Fibroblast of lung (primary cell): ENCODE measurements around the gene CHD2. TPM values are rescaled to one million over a fixed set of nuclear protein-coding genes. Genes with fewer than 3 reads are reported as not detected.

Experiments
- DNase-seq, 2 donors: peaks; one replicate each; pipeline versions ENCODE4 v3.0.0 to v3.0.0-alpha.2; 2010; ENCODE audit warnings: low read depth in 2 of 2
- H2AFZ ChIP-seq: 2 replicates; pipeline ENCODE4 v1.5.1; 2012; ENCODE audit warnings: low read length, control low read depth, inconsistent platforms
- H3K27ac ChIP-seq: 2 replicates; pipeline ENCODE4 v1.5.1; 2011; ENCODE audit warnings: low read length, control low read depth; ENCODE audit not compliant: insufficient read depth
- H3K27me3 ChIP-seq: 2 replicates; pipeline ENCODE4 v1.5.1; 2011; ENCODE audit warnings: mild to moderate bottlenecking, low read length; ENCODE audit not compliant: control insufficient read depth, insufficient read depth
- H3K36me3 ChIP-seq: 2 replicates; pipeline ENCODE4 v1.5.1; 2011; ENCODE audit warnings: low read length; ENCODE audit not compliant: control insufficient read depth, insufficient read depth
- H3K4me1 ChIP-seq: 2 replicates; pipeline ENCODE4 v1.5.1; 2011; ENCODE audit warnings: low read length; ENCODE audit not compliant: control insufficient read depth, insufficient read depth; ENCODE audit errors: extremely low read depth
- H3K4me2 ChIP-seq: 2 replicates; pipeline ENCODE4 v1.5.1; 2011; ENCODE audit warnings: low read length, control low read depth; ENCODE audit not compliant: insufficient read depth; ENCODE audit errors: extremely low read depth
- H3K4me3 ChIP-seq, 4 experiments: fragments of 200-600 bp in 1 of 4; sonication (generic) in 1 of 4; replicated peaks in 1 of 4; 2 replicates each; pipeline ENCODE4 v1.5.1; 2011 to 2016; ENCODE audit warnings: low read length in 4 of 4, low read depth in 3 of 4, mild to moderate bottlenecking in 3 of 4, control low read depth in 2 of 4, inconsistent platforms in 1 of 4, mixed read lengths in 1 of 4; ENCODE audit not compliant: insufficient read depth in 1 of 4; ENCODE audit errors: control extremely low read depth in 1 of 4
- H3K79me2 ChIP-seq: 2 replicates; pipeline ENCODE4 v1.5.1; 2012; ENCODE audit warnings: mild to moderate bottlenecking, low read length, inconsistent platforms; ENCODE audit not compliant: control insufficient read depth, insufficient read depth
- H3K9ac ChIP-seq: 2 replicates; pipeline ENCODE4 v1.5.1; 2011; ENCODE audit warnings: mild to moderate bottlenecking, low read length, control low read depth; ENCODE audit not compliant: insufficient read depth
- H3K9me3 ChIP-seq: 2 replicates; pipeline ENCODE4 v1.5.1; 2012; ENCODE audit warnings: low read depth, low read length; ENCODE audit not compliant: control insufficient read depth, insufficient read depth
- H4K20me1 ChIP-seq: 2 replicates; pipeline ENCODE4 v1.5.1; 2011; ENCODE audit warnings: low read length; ENCODE audit not compliant: control insufficient read depth, insufficient read depth; ENCODE audit errors: extremely low read depth
- CTCF ChIP-seq, 2 donors: IDR thresholded peaks in 1 of 2; conservative IDR thresholded peaks in 1 of 2; 1 replicate in 1 of 2; 2 replicates in 1 of 2; pipeline ENCODE4 v1.5.1; 2011 to 2012; ENCODE audit warnings: low read length in 2 of 2, control low read depth in 1 of 2, inconsistent platforms in 1 of 2, low read depth in 1 of 2, mild to moderate bottlenecking in 1 of 2
- EZH2 ChIP-seq: IDR thresholded peaks from 2 replicates; pipeline ENCODE4 v1.5.1; 2012; ENCODE audit warnings: low read length, control low read depth, mild to moderate bottlenecking; ENCODE audit errors: missing control alignments
- polyA plus RNA-seq, 2 donors: library from polyadenylated mRNA; depleted of rRNA in 1 of 2; stranded (reverse) in 1 of 2; unstranded in 1 of 2; fragments of >200 nt; gene quantifications; 2 replicates each; pipeline ENCODE4 v1.2.1, GENCODE V29; 2011 to 2012; ENCODE audit warnings: missing spikeins in 1 of 2
- total RNA-seq: library from RNA; depleted of rRNA; stranded (reverse); fragments of >200 nt; gene quantifications from 2 replicates; pipeline ENCODE4 v1.2.1, GENCODE V29; 2014

CHD2 gene
- total and polyA plus RNA-seq, 2 donors (not counting 1 experiment from before 2014, with no cell fraction given), result 36.5 to 92.5 TPM

DNA sequence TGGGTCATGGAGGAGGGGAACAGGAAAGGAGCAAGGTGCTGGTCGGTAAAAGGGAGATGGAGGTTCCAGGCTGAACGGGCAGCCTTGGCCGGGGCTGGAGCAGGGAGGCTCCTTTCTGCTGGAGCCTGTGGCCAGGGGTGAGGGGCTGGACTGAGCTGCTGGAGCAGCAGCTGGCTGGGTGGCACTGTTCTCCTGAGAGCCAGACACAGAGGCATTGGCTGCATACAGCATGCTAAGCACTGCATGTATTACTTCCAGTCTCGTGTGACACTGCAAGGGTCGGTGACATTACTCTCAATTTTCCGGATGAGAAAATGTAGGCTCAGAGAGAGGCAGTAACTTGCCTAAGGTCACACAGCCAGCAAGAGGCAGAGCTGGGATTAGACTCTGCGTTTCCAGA is 146.6 kb downstream of the CHD2 start:
- H3K9me3 ChIP-seq, result no peaks in the 10 kb centered on the region
- no peak overlapping the region for H3K4me3 ChIP-seq
- no peaks in the 10 kb centered on the region for H4K20me1 ChIP-seq
- H3K27me3 ChIP-seq, result no peaks in the 10 kb centered on the region
- H3K36me3 ChIP-seq, result no peaks in the 10 kb centered on the region
- H3K79me2 ChIP-seq, result no peaks in the 10 kb centered on the region
- no peak for TF ChIP-seq EZH2
- TF ChIP-seq CTCF (conservative IDR thresholded peaks at IDR 0.05 in 1 of 2, IDR thresholded peaks at IDR 0.05 in 1 of 2; ENCODE audit: low read depth in 1 of 2, low read length in 2 of 2), result no peak
- no peak overlapping the region for H3K4me2 ChIP-seq
- no peaks in the 10 kb centered on the region for H3K4me1 ChIP-seq
- no peak overlapping the region for H2AFZ ChIP-seq
- H3K9ac ChIP-seq, result no peak overlapping the region
- H3K27ac ChIP-seq, result no peak overlapping the region
- DNase-seq, result no peak

DNA sequence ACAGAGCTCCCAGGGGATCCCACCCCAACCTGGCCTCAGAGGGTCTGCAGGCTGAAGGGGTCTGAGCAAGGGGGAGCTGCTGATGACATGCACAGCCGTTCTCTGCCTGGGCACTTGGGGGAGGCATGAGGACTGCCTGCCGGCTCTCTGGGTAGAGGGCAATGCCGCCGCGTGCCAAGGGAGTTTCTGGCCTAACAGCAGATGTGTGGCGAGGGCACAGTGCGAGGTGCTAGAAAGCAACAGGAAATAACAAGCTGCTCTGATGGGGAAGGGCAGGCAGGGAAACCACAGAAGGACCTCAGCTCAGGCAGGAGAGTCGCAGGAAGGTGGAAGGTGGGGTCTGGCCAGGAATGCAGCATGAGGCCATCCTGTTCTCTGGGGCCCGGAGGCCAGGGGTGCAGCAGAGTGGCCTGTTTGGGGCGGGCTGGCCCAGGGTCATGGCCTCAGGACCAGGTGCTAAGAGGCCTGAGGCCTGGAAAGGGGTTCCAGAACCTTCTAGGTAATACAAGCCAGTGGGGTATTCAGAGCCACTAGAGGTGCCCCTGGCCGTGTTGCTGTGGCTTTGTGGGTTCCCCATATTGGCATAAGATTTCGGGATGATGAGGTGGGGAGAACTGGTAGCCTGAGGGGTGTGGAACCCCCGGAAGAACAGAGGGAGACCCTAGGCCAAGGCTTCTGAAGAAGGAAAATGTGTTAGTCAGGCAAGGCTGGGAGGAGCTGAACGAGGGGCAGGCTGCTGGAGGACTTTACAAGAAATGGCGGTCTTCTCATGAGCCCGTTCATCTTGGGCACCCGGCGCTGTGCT is 147.7 kb downstream of the CHD2 start:
- no peaks in the 10 kb centered on the region for H4K20me1 ChIP-seq
- no peak for DNase-seq
- no peak overlapping the region for H2AFZ ChIP-seq
- H3K9ac ChIP-seq, result no peak overlapping the region
- H3K27me3 ChIP-seq, result no peaks in the 10 kb centered on the region
- H3K27ac ChIP-seq, result no peak overlapping the region
- TF ChIP-seq EZH2, result no peak
- no peak for TF ChIP-seq CTCF (conservative IDR thresholded peaks at IDR 0.05 in 1 of 2, IDR thresholded peaks at IDR 0.05 in 1 of 2; ENCODE audit: low read depth in 1 of 2, low read length in 2 of 2)
- H3K79me2 ChIP-seq, result no peaks in the 10 kb centered on the region
- H3K36me3 ChIP-seq, result no peaks in the 10 kb centered on the region
- no peak overlapping the region for H3K4me2 ChIP-seq
- H3K4me1 ChIP-seq, result no peaks in the 10 kb centered on the region
- no peaks in the 10 kb centered on the region for H3K9me3 ChIP-seq
- no peak overlapping the region for H3K4me3 ChIP-seq

- no peak overlapping the region for H3K27ac ChIP-seq
- H3K4me3 ChIP-seq, result no peak overlapping the region
- no peaks in the 10 kb centered on the region for H4K20me1 ChIP-seq
- no peak overlapping the region for H3K9ac ChIP-seq
- no peak overlapping the region for H3K4me2 ChIP-seq
- no peak overlapping the region for H2AFZ ChIP-seq
- no peaks in the 10 kb centered on the region for H3K79me2 ChIP-seq
- no peak for TF ChIP-seq EZH2
- TF ChIP-seq CTCF (conservative IDR thresholded peaks at IDR 0.05 in 1 of 2, IDR thresholded peaks at IDR 0.05 in 1 of 2; ENCODE audit: low read depth in 1 of 2, low read length in 2 of 2), result no peak
- H3K27me3 ChIP-seq, result no peaks in the 10 kb centered on the region
- H3K4me1 ChIP-seq, result no peaks in the 10 kb centered on the region
- no peaks in the 10 kb centered on the region for H3K9me3 ChIP-seq
- no peaks in the 10 kb centered on the region for H3K36me3 ChIP-seq
- no peak for DNase-seq
Measured at GRCh38 chr15:93048426-93048721, 148.2 kb downstream of the CHD2 start.
